Naive thymus-derived CD8-positive, alpha-beta T cell (primary cell): ENCODE results near the gene KPTN. TPM values are rescaled to one million over a fixed set of nuclear protein-coding genes. Genes with fewer than 3 reads are reported as not detected.
A peak's percentile ranks its signal among the peaks of the same experiment; 100 is the strongest.

Source experiments
- ATAC-seq, 2 donors: fragments of 150-1000 bp; cut with Tn5 transposase in 1 of 2; sonication (Bioruptor Pico), chemical (Tn5 transposase) in 1 of 2; 1 replicate in 1 of 2; 2 replicates in 1 of 2; pipeline ENCODE4 v1.10.0; 2021; ENCODE audit warnings: mild to moderate bottlenecking in 2 of 2, moderate library complexity in 2 of 2
- POLR2A ChIA-PET: fragments of 350-600 bp; sonication (Branson Sonifier 250); formaldehyde crosslinking; loops from one replicate; lab custom pipeline; 2021; ENCODE audit warnings: antibody characterized with exemption; lab: Charles Lee
- DNase-seq, 10 donors: peaks; one replicate each; pipeline versions ENCODE4 v3.0.0 to v3.0.0-alpha.2; 2020 to 2022
- H3K27ac Mint-ChIP-seq, 10 donors: one replicate each; pipeline ENCODE4 v1.8.0; 2020 to 2022; ENCODE audit warnings: mild to moderate bottlenecking in 10 of 10, mixed read lengths in 10 of 10, moderate library complexity in 4 of 10, inconsistent platforms in 1 of 10
- H3K27me3 Mint-ChIP-seq, 5 donors: one replicate each; pipeline ENCODE4 v1.8.0; 2021 to 2022; ENCODE audit warnings: mixed read lengths in 5 of 5
- H3K36me3 Mint-ChIP-seq, 3 donors: one replicate each; pipeline ENCODE4 v1.8.0; 2020 to 2022; ENCODE audit warnings: mixed read lengths in 3 of 3, mild to moderate bottlenecking in 2 of 3, inconsistent platforms in 1 of 3
- H3K4me1 Mint-ChIP-seq, 4 donors: one replicate each; pipeline ENCODE4 v1.8.0; 2021 to 2022; ENCODE audit warnings: mixed read lengths in 4 of 4
- H3K4me3 Mint-ChIP-seq, 10 donors: one replicate each; pipeline ENCODE4 v1.8.0; 2020 to 2022; ENCODE audit warnings: mild to moderate bottlenecking in 10 of 10, mixed read lengths in 10 of 10, moderate library complexity in 6 of 10, inconsistent platforms in 1 of 10
- H3K9me3 Mint-ChIP-seq, 9 donors: one replicate each; pipeline ENCODE4 v1.8.0; 2020 to 2022; ENCODE audit warnings: mixed read lengths in 9 of 9, mild to moderate bottlenecking in 3 of 9, inconsistent platforms in 1 of 9, moderate library complexity in 1 of 9
- polyA plus RNA-seq, 3 donors: library from polyadenylated mRNA; unstranded; fragments of 300-500 nt; fragmentation: Illumina TruSeq; gene quantifications; one replicate each; pipeline ENCODE4 v1.2.3, GENCODE V29; 2021
- total RNA-seq, 8 experiments: library from RNA in 2 of 8; stranded (reverse) in 2 of 8; gene quantifications; one replicate each; pipeline ENCODE4 v1.2.3 and lab custom pipeline; 2021 to 2026

KPTN gene
- total and polyA plus RNA-seq, 5 experiments from 2014 or later: 5.4 to 8.0 (median 7.1) TPM

- Mint-ChIP-seq H3K4me1 (peaks cover 29 to 66% (median 52%) of the 10 kb centered on the region in 4 donors), H3K36me3 (peaks cover 0 to 37% (median 1%) of the 10 kb centered on the region in 3 donors), H3K9me3 (no peaks in the 10 kb centered on the region), H3K27ac (peak overlapping the region in 1 of 10 donors; percentile 34), H3K4me3 (no peak overlapping the region), H3K27me3 (no peaks in the 10 kb centered on the region)
- ATAC-seq (no peak), DNase-seq (no peak)
- POLR2A ChIA-PET: interaction anchor here (0.6 kb wide), 2 partner anchors 40 to 229 kb away, joined by 3 to 6 read pairs; no protein-coding TSS in a partner anchor
These were observed 24.0 kb upstream of the KPTN start for GRCh38 chr19:47507924-47508553.

- Mint-ChIP-seq H3K9me3 (no peaks in the 10 kb centered on the region), H3K4me3 (no peak overlapping the region), H3K4me1 (peaks cover 24 to 56% (median 43%) of the 10 kb centered on the region in 4 donors), H3K27ac (peak overlapping the region in 2 of 10 donors; percentile 34 to 62), H3K27me3 (no peaks in the 10 kb centered on the region), H3K36me3 (peaks cover 0 to 46% (median 4%) of the 10 kb centered on the region in 3 donors)
- POLR2A ChIA-PET: interaction anchor here (0.6 kb wide), 2 partner anchors 48 to 228 kb away, joined by 3 to 6 read pairs; no protein-coding TSS in a partner anchor
- no peak for ATAC-seq
- DNase-seq: no peak
These were observed 23.0 kb upstream of the KPTN start for GRCh38 chr19:47507012-47507411.

GRCh38 chr19:47506459-47506858, 22.4 kb upstream of the KPTN start:
- Mint-ChIP-seq H3K36me3 (peaks cover 0 to 47% (median 4%) of the 10 kb centered on the region in 3 donors), H3K4me3 (no peak overlapping the region), H3K27me3 (no peaks in the 10 kb centered on the region), H3K9me3 (no peaks in the 10 kb centered on the region), H3K27ac (peak overlapping the region in 3 of 10 donors; percentile 52 to 77 (median 62)), H3K4me1 (peaks cover 22 to 52% (median 38%) of the 10 kb centered on the region in 4 donors)
- ATAC-seq (no peak), DNase-seq (no peak)
- POLR2A ChIA-PET: interaction anchor here (0.6 kb wide), 2 partner anchors 49 to 91 kb away, joined by 3 to 6 read pairs; no protein-coding TSS in a partner anchor

GRCh38 chr19:47505506-47505905, 21.5 kb upstream of the KPTN start:
- H3K36me3 Mint-ChIP-seq: peaks cover 0 to 51% (median 4%) of the 10 kb centered on the region in 3 donors
- DNase-seq (no peak), ATAC-seq (no peak)
- H3K4me1 Mint-ChIP-seq: peaks cover 17 to 45% (median 30%) of the 10 kb centered on the region in 4 donors
- no peak overlapping the region for H3K4me3 Mint-ChIP-seq
- H3K9me3 Mint-ChIP-seq: no peaks in the 10 kb centered on the region
- H3K27me3 Mint-ChIP-seq: no peaks in the 10 kb centered on the region
- H3K27ac Mint-ChIP-seq: peak overlapping the region in 1 of 10 donors; percentile 29
- POLR2A ChIA-PET: no interaction called here

GRCh38 chr19:47503826-47504150, 19.8 kb upstream of the KPTN start:
- Mint-ChIP-seq H3K4me1 (peaks cover 2 to 36% (median 22%) of the 10 kb centered on the region in 4 donors), H3K4me3 (no peak overlapping the region), H3K27me3 (no peaks in the 10 kb centered on the region), H3K27ac (peak overlapping the region in 1 of 10 donors; percentile 53), H3K9me3 (no peaks in the 10 kb centered on the region), H3K36me3 (peaks cover 0 to 65% (median 4%) of the 10 kb centered on the region in 3 donors)
- POLR2A ChIA-PET: interaction anchor here (1.2 to 1.3 kb wide), 2 partner anchors 10 to 19 kb away, joined by 3 read pairs; no protein-coding TSS in a partner anchor
- ATAC-seq (no peak), DNase-seq (no peak)

- peaks cover 0 to 69% (median 4%) of the 10 kb centered on the region in 3 donors for H3K36me3 Mint-ChIP-seq
- no peaks in the 10 kb centered on the region for H3K9me3 Mint-ChIP-seq
- DNase-seq: no peak
- POLR2A ChIA-PET: interaction anchor here (1.2 to 1.3 kb wide), 2 partner anchors 11 to 18 kb away, joined by 3 read pairs; no protein-coding TSS in a partner anchor
- H3K4me1 Mint-ChIP-seq: peaks cover 2 to 38% (median 21%) of the 10 kb centered on the region in 4 donors
- no peak for ATAC-seq
- H3K27me3 Mint-ChIP-seq: no peaks in the 10 kb centered on the region
- H3K4me3 Mint-ChIP-seq: no peak overlapping the region
- H3K27ac Mint-ChIP-seq: peak overlapping the region in 1 of 10 donors; percentile 53
These were observed 19.3 kb upstream of the KPTN start for GRCh38 chr19:47503130-47503825.

GRCh38 chr19:47499863-47500830, 16.1 kb upstream of the KPTN start:
- H3K36me3 Mint-ChIP-seq: peaks cover 0 to 72% (median 4%) of the 10 kb centered on the region in 3 donors
- H3K9me3 Mint-ChIP-seq: no peaks in the 10 kb centered on the region
- no peak for DNase-seq
- no peak for ATAC-seq
- H3K4me3 Mint-ChIP-seq: peak overlapping the region in 1 of 10 donors; percentile 25
- H3K27me3 Mint-ChIP-seq: no peaks in the 10 kb centered on the region
- H3K27ac Mint-ChIP-seq: peak overlapping the region in 1 of 10 donors; percentile 44
- H3K4me1 Mint-ChIP-seq: peaks cover 4 to 33% (median 25%) of the 10 kb centered on the region in 4 donors
- POLR2A ChIA-PET: no interaction called here

GRCh38 chr19:47499371-47499770, 15.4 kb upstream of the KPTN start:
- Mint-ChIP-seq H3K9me3 (no peaks in the 10 kb centered on the region), H3K27me3 (no peaks in the 10 kb centered on the region), H3K36me3 (peaks cover 0 to 65% (median 4%) of the 10 kb centered on the region in 3 donors), H3K4me3 (no peak overlapping the region), H3K27ac (peak overlapping the region in 1 of 10 donors; percentile 43), H3K4me1 (peaks cover 8 to 33% (median 22%) of the 10 kb centered on the region in 4 donors)
- DNase-seq: no peak
- POLR2A ChIA-PET: interaction anchor here (0.6 kb wide), 1 partner anchor 172 kb away, joined by 3 read pairs; no protein-coding TSS in a partner anchor
- no peak for ATAC-seq

- H3K27ac Mint-ChIP-seq: peak overlapping the region in 3 of 10 donors; percentile 43 to 53 (median 53)
- no peak overlapping the region for H3K4me3 Mint-ChIP-seq
- POLR2A ChIA-PET: interaction anchor here (0.6 kb wide), 1 partner anchor 173 kb away, joined by 3 read pairs; no protein-coding TSS in a partner anchor
- peaks cover 12 to 36% (median 22%) of the 10 kb centered on the region in 4 donors for H3K4me1 Mint-ChIP-seq
- H3K9me3 Mint-ChIP-seq: no peaks in the 10 kb centered on the region
- H3K27me3 Mint-ChIP-seq: no peaks in the 10 kb centered on the region
- ATAC-seq (no peak), DNase-seq (no peak)
- H3K36me3 Mint-ChIP-seq: peaks cover 0 to 58% (median 4%) of the 10 kb centered on the region in 3 donors
These were observed 14.5 kb upstream of the KPTN start for GRCh38 chr19:47498561-47498960.

- no peak overlapping the region for H3K4me3 Mint-ChIP-seq
- no peaks in the 10 kb centered on the region for H3K27me3 Mint-ChIP-seq
- ATAC-seq: no peak
- peaks cover 12 to 40% (median 21%) of the 10 kb centered on the region in 4 donors for H3K4me1 Mint-ChIP-seq
- POLR2A ChIA-PET: no interaction called here
- peaks cover 0 to 57% (median 4%) of the 10 kb centered on the region in 3 donors for H3K36me3 Mint-ChIP-seq
- H3K9me3 Mint-ChIP-seq: no peaks in the 10 kb centered on the region
- no peak for DNase-seq
- H3K27ac Mint-ChIP-seq: peak overlapping the region in 1 of 10 donors; percentile 34
These were observed 14.0 kb upstream of the KPTN start for GRCh38 chr19:47497821-47498520.

GRCh38 chr19:47497050-47497766, 13.2 kb upstream of the KPTN start:
- H3K27me3 Mint-ChIP-seq: no peaks in the 10 kb centered on the region
- DNase-seq: no peak
- H3K4me1 Mint-ChIP-seq: peaks cover 8 to 43% (median 22%) of the 10 kb centered on the region in 4 donors
- H3K9me3 Mint-ChIP-seq: no peaks in the 10 kb centered on the region
- H3K4me3 Mint-ChIP-seq: no peak overlapping the region
- ATAC-seq: no peak
- peak overlapping the region in 5 of 10 donors; percentile 13 to 60 (median 34) for H3K27ac Mint-ChIP-seq
- peaks cover 0 to 50% (median 0%) of the 10 kb centered on the region in 3 donors for H3K36me3 Mint-ChIP-seq
- POLR2A ChIA-PET: no interaction called here
